ENCODE results near the gene PTP4A2. TPM values are rescaled to one million over a fixed set of nuclear protein-coding genes. Genes with fewer than 3 reads are reported as not detected.

Gene PTP4A2
- total and polyA plus RNA-seq, 10 of the 15 experiments (the other 5 are each of a cell fraction or from before 2014, with no cell fraction given): 180 to 909 (median 375) TPM

DNA sequence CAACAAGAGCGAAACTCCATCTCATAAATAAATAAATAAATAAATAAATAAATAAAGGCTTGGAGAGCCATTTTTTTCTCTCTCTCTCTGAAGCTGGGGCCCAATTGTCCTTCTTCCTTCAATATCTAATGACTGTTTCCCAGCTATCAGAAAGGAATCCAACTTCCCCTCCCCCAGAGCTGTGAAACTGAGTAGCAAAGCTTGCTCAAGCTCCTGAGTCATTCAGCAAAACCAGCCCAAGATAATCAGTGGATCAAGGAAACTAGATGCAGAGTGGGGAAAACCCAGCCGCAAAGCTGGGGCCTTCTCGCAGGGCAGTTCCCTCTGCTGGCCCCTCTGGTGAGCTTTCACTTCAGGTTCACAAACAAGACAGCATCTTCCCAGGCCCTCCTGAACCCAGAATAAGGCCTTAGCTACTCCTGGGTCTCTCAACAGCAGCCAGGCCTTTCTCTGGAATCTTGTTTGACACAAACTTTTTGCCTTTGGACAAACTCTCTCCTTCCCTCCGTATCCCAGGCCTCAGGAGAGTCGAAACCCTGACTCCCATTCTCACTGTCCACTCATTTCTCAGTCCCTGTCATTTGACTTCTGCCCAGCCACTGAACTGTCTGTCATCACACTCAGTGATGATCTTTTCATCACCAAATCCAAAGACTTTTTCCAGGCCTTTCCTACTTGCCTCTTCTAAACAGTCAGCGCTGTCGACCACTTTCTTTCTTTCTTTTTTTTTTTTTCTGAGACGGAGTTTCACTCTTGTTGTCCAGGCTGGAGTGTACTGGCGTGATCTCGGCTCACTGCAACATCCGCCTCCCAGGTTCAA lies 18.0 kb upstream of the PTP4A2 start (continued):
- TF ChIP-seq FOXM1 (IDR thresholded peaks at IDR 0.05; ENCODE audit: low read depth, low read length) (peak; percentile 86; the same call in 1 of the 2 replicates), KDM1A (IDR thresholded peaks at IDR 0.05; ENCODE audit: borderline replicate concordance) (no peak), BRCA1 (IDR thresholded peaks at IDR 0.05; ENCODE audit: low read depth, low read length) (no peak), TCF3 (IDR thresholded peaks at IDR 0.05; ENCODE audit: borderline replicate concordance, insufficient read depth, low read depth, low read length) (peak; percentile 74), KLF5 (IDR thresholded peaks at IDR 0.05; ENCODE audit: partially characterized antibody) (no peak), SMAD5 (IDR thresholded peaks at IDR 0.05; ENCODE audit: low read depth) (no peak; the same call in 1 of the 2 replicates), IRF4 (IDR thresholded peaks at IDR 0.05; ENCODE audit: low read depth, low read length) (peak; percentile 93), RUNX3 (IDR thresholded peaks at IDR 0.05; ENCODE audit: low read length) (peak; percentile 98), YY1 (IDR thresholded peaks at IDR 0.05; ENCODE audit: low read depth, low read length) (peak; percentile 76), CBX5 (IDR thresholded peaks at IDR 0.05; ENCODE audit: low read depth) (no peak), SIX5 (IDR thresholded peaks at IDR 0.05; ENCODE audit: low read depth, low read length, severe bottlenecking) (no peak), RELA (IDR thresholded peaks at IDR 0.05; ENCODE audit: borderline replicate concordance, partially characterized antibody) (peak; percentile 98), STAT1 (conservative IDR thresholded peaks at IDR 0.05) (0 out of 2 replicates have a peak, but pooled peaks have one; percentile 77), SREBF1 (IDR thresholded peaks at IDR 0.05; ENCODE audit: low read length) (no peak), CHD4 (IDR thresholded peaks at IDR 0.05) (no peak), FOXK2 (IDR thresholded peaks at IDR 0.05) (no peak), MTA3 (IDR thresholded peaks at IDR 0.05; ENCODE audit: borderline replicate concordance, low read length) (peak; percentile 61; the same call in 1 of the 2 replicates), JUND (IDR thresholded peaks at IDR 0.05; ENCODE audit: low read depth, low read length) (peak; percentile 49; the same call in 1 of the 2 replicates), ZNF217 (IDR thresholded peaks at IDR 0.05) (no peak; the same call in 1 of the 2 replicates), SMARCA5 (IDR thresholded peaks at IDR 0.05) (no peak), CHD1 (IDR thresholded peaks at IDR 0.05; ENCODE audit: low read depth, low read length) (no peak), MTA2 (IDR thresholded peaks at IDR 0.05; ENCODE audit: low read depth) (peak; percentile 91)
- TF ChIP-seq, protein P1, sequence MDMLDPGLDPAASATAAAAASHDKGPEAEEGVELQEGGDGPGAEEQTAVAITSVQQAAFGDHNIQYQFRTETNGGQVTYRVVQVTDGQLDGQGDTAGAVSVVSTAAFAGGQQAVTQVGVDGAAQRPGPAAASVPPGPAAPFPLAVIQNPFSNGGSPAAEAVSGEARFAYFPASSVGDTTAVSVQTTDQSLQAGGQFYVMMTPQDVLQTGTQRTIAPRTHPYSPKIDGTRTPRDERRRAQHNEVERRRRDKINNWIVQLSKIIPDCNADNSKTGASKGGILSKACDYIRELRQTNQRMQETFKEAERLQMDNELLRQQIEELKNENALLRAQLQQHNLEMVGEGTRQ (IDR thresholded peaks at IDR 0.05; ENCODE audit: borderline replicate concordance, low read depth, low read length): no peak
- TF ChIP-seq, protein P2, sequence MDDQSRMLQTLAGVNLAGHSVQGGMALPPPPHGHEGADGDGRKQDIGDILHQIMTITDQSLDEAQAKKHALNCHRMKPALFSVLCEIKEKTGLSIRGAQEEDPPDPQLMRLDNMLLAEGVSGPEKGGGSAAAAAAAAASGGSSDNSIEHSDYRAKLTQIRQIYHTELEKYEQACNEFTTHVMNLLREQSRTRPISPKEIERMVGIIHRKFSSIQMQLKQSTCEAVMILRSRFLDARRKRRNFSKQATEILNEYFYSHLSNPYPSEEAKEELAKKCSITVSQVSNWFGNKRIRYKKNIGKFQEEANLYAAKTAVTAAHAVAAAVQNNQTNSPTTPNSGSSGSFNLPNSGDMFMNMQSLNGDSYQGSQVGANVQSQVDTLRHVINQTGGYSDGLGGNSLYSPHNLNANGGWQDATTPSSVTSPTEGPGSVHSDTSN (IDR thresholded peaks at IDR 0.05; ENCODE audit: insufficient replicate concordance, low read depth, low read length): peak; percentile 20
- TF ChIP-seq, protein P3, sequence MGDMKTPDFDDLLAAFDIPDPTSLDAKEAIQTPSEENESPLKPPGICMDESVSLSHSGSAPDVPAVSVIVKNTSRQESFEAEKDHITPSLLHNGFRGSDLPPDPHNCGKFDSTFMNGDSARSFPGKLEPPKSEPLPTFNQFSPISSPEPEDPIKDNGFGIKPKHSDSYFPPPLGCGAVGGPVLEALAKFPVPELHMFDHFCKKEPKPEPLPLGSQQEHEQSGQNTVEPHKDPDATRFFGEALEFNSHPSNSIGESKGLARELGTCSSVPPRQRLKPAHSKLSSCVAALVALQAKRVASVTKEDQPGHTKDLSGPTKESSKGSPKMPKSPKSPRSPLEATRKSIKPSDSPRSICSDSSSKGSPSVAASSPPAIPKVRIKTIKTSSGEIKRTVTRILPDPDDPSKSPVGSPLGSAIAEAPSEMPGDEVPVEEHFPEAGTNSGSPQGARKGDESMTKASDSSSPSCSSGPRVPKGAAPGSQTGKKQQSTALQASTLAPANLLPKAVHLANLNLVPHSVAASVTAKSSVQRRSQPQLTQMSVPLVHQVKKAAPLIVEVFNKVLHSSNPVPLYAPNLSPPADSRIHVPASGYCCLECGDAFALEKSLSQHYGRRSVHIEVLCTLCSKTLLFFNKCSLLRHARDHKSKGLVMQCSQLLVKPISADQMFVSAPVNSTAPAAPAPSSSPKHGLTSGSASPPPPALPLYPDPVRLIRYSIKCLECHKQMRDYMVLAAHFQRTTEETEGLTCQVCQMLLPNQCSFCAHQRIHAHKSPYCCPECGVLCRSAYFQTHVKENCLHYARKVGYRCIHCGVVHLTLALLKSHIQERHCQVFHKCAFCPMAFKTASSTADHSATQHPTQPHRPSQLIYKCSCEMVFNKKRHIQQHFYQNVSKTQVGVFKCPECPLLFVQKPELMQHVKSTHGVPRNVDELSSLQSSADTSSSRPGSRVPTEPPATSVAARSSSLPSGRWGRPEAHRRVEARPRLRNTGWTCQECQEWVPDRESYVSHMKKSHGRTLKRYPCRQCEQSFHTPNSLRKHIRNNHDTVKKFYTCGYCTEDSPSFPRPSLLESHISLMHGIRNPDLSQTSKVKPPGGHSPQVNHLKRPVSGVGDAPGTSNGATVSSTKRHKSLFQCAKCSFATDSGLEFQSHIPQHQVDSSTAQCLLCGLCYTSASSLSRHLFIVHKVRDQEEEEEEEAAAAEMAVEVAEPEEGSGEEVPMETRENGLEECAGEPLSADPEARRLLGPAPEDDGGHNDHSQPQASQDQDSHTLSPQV (IDR thresholded peaks at IDR 0.05): no peak; the same call in 1 of the 2 replicates
- TF ChIP-seq, protein P4, sequence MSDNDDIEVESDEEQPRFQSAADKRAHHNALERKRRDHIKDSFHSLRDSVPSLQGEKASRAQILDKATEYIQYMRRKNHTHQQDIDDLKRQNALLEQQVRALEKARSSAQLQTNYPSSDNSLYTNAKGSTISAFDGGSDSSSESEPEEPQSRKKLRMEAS (IDR thresholded peaks at IDR 0.05; ENCODE audit: low read depth, low read length): peak; percentile 15; the same call in 1 of the 2 replicates

All from GM12878 (cell line).